DND-41 (cell line): ENCODE data around the gene CCDC157.
A peak's percentile ranks its signal among the peaks of the same experiment; 100 is the strongest.

Source experiments
- ATAC-seq: fragments of 200-7000 bp; cut with Tn5 transposase; 3 replicates; pipeline ENCODE4 v1.9.1; 2021; ENCODE audit warnings: low read depth; ENCODE audit not compliant: insufficient read depth
- DNase-seq: peaks from one replicate; pipeline ENCODE4 v3.0.0-alpha.2; 2020
- H2AFZ ChIP-seq: 2 replicates; pipeline ENCODE4 v1.6.0; 2012; ENCODE audit warnings: low read depth, low read length
- H3K27ac ChIP-seq: 2 replicates; pipeline ENCODE4 v1.5.1; 2012; ENCODE audit warnings: low read length, inconsistent platforms
- H3K27me3 ChIP-seq: fragments of 200-600 bp; sonication (generic); 2 replicates; pipeline ENCODE4 v1.6.0; 2012; ENCODE audit warnings: low read length, mild to moderate bottlenecking, inconsistent platforms; ENCODE audit not compliant: insufficient read depth, poor library complexity
- H3K36me3 ChIP-seq: 2 replicates; pipeline ENCODE4 v1.5.1; 2012; ENCODE audit warnings: low read length, inconsistent platforms; ENCODE audit not compliant: insufficient read depth
- H3K4me1 ChIP-seq: 2 replicates; pipeline ENCODE4 v1.5.1; 2012; ENCODE audit warnings: mild to moderate bottlenecking, low read length; ENCODE audit not compliant: insufficient read depth
- H3K4me2 ChIP-seq: 2 replicates; pipeline ENCODE4 v1.6.0; 2012; ENCODE audit warnings: mild to moderate bottlenecking, moderate library complexity, low read length, inconsistent platforms; ENCODE audit not compliant: insufficient read depth
- H3K4me3 ChIP-seq, 2 experiments: fragments of 200-600 bp in 1 of 2; shearing (Covaris generic) in 1 of 2; 2 replicates each; pipeline ENCODE4 v1.5.1; 2012 to 2016; ENCODE audit warnings: inconsistent platforms in 2 of 2, low read length in 2 of 2, mild to moderate bottlenecking in 2 of 2, low read depth in 1 of 2, moderate library complexity in 1 of 2
- H3K79me2 ChIP-seq: 2 replicates; pipeline ENCODE4 v1.6.0; 2012; ENCODE audit warnings: low read length, inconsistent platforms; ENCODE audit not compliant: insufficient read depth
- H3K9ac ChIP-seq: 2 replicates; pipeline ENCODE4 v1.6.0; 2012; ENCODE audit warnings: low read depth, mild to moderate bottlenecking, inconsistent platforms, low read length, moderate library complexity
- H3K9me3 ChIP-seq: 2 replicates; pipeline ENCODE4 v1.5.1; 2012; ENCODE audit warnings: low read length, moderate library complexity, mild to moderate bottlenecking, inconsistent platforms; ENCODE audit not compliant: insufficient read depth, severe bottlenecking
- H4K20me1 ChIP-seq: 2 replicates; pipeline ENCODE4 v1.6.0; 2012; ENCODE audit warnings: low read length; ENCODE audit not compliant: insufficient read depth
- EZH2 ChIP-seq: IDR thresholded peaks from 3 replicates; pipeline ENCODE4 v1.6.1; 2012; ENCODE audit warnings: borderline replicate concordance, low read depth, mild to moderate bottlenecking, moderate library complexity, low read length, inconsistent platforms; ENCODE audit not compliant: severe bottlenecking
- TF ChIP-seq, protein P1 (sequence below): IDR thresholded peaks from 2 replicates; pipeline ENCODE4 v1.5.1; 2012; ENCODE audit warnings: borderline replicate concordance, low read length, moderate library complexity, mild to moderate bottlenecking; ENCODE audit not compliant: poor library complexity, severe bottlenecking; ENCODE audit errors: extremely low read depth

Gene CCDC157

DNA sequence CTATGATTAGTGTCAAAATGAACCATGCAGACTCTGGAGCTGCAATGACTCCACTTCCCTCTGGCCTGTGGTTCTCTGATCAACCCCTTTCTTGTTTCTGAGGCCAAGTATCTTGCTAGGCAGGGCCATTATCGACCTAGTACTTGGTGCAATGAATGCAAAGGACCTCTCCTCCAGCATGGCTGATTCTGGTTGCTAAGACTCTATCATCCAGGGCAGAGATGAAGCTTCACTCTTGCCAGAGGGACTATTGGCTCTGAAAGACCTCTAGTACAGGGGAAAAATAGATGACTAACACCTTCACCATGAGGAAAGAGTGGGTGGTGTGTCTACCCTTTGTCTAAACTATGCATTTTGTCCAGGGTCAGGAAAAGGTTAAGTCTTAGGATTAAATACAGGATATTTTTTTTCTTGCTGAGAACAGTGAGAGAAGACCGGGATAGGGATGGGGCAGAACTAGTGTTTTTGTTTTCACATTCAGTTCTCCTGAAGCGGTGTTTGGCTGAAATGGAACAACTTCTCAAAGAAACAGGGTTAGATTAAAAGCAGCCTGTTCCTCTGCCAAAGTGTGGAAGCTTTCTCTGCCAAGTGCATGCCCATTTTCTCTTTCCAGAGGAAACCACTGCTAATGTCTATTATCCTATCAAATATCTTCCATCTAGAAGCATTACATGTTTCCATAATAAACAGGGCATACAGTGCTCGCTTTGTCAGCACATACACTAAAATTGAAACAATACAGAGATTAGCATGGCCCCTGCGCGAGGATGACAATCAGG, 63.7 kb downstream of the CCDC157 start:
- peaks cover 21% of the 10 kb centered on the region for H3K79me2 ChIP-seq

GRCh38 chr22:30421695-30422480, 65.1 kb downstream of the CCDC157 start:
- H3K4me1 ChIP-seq: peaks cover 51% of the 10 kb centered on the region
- DNase-seq: no peak
- no peak overlapping the region for H2AFZ ChIP-seq
- peak overlapping the region; percentile 92 for H3K27ac ChIP-seq
- H3K36me3 ChIP-seq: peaks cover 53% of the 10 kb centered on the region
- ATAC-seq: no peak
- H3K9me3 ChIP-seq: no peaks in the 10 kb centered on the region
- peak overlapping the region; percentile 99 for H3K4me2 ChIP-seq
- no peaks in the 10 kb centered on the region for H3K27me3 ChIP-seq
- H3K79me2 ChIP-seq: peaks cover 35% of the 10 kb centered on the region
- peaks cover 4% of the 10 kb centered on the region; the same call in 1 of the 2 replicates for H4K20me1 ChIP-seq
- H3K4me3 ChIP-seq: peak overlapping the region in 1 of 2 experiments; percentile 91; a peak in 2 of 4 replicates
- TF ChIP-seq, protein P1, sequence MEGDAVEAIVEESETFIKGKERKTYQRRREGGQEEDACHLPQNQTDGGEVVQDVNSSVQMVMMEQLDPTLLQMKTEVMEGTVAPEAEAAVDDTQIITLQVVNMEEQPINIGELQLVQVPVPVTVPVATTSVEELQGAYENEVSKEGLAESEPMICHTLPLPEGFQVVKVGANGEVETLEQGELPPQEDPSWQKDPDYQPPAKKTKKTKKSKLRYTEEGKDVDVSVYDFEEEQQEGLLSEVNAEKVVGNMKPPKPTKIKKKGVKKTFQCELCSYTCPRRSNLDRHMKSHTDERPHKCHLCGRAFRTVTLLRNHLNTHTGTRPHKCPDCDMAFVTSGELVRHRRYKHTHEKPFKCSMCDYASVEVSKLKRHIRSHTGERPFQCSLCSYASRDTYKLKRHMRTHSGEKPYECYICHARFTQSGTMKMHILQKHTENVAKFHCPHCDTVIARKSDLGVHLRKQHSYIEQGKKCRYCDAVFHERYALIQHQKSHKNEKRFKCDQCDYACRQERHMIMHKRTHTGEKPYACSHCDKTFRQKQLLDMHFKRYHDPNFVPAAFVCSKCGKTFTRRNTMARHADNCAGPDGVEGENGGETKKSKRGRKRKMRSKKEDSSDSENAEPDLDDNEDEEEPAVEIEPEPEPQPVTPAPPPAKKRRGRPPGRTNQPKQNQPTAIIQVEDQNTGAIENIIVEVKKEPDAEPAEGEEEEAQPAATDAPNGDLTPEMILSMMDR: no peak
- TF ChIP-seq EZH2: no peak
- peak overlapping the region; percentile 94 for H3K9ac ChIP-seq

More for the DNA sequence above, 63.7 kb downstream of the CCDC157 start:
- no peak for DNase-seq
- ATAC-seq: no peak
- no peak overlapping the region for H2AFZ ChIP-seq
- H3K27ac ChIP-seq: no peak overlapping the region; the same call in 1 of the 2 replicates
- H3K9me3 ChIP-seq: no peaks in the 10 kb centered on the region
- H3K4me3 ChIP-seq: no peak overlapping the region
- TF ChIP-seq, protein P1: no peak
- TF ChIP-seq EZH2: no peak
- H3K27me3 ChIP-seq: no peaks in the 10 kb centered on the region
- H3K4me2 ChIP-seq: no peak overlapping the region; the same call in 1 of the 2 replicates
- H3K4me1 ChIP-seq: peaks cover 38% of the 10 kb centered on the region
- H4K20me1 ChIP-seq: no peaks in the 10 kb centered on the region
- no peak overlapping the region for H3K9ac ChIP-seq
- peaks cover 62% of the 10 kb centered on the region for H3K36me3 ChIP-seq

DNA sequence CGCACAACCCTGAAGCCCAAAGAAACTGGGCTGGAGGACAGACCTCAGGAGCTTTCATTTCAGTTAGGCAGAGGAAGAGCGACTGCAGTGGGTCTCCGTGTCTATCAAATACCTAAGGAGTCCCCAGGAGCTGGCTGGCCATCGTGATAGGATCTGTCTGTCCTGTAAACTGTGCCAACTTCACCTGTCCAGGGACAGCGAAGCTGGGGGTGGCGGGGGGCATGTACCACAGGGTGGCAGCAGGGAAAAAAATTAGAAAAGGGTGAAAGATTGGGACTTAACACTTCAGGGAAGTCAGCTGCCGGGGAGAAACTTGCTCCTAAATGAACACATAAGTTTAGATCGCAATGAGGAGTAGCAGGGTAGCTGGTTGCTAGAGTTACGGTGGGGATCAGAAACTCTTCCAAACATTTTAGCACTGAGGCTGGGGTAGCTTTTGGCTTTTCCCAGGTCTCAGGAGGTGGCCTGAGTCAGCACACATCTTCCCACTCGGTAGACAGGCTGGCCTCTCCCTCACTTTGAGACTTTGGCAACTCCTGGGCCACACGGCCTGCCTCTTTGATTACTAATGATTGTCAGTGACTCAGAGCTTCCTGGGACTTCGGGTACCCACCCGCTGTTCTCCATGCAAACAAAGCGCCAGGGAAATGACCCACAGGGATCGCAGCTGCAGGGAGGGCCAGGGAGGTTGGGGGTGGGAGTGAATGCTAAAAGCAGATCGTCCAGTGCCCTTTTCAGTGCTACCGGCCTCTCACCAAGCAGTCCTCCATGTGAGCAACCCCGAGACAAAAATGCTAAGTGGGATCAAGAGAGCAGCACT, 65.9 kb downstream of the CCDC157 start:
- Histone ChIP-seq H3K4me1 (peaks cover 59% of the 10 kb centered on the region), H3K4me3 (peak overlapping the region; percentile 57 to 91; a peak in 3 of 4 replicates), H3K4me2 (peak overlapping the region; percentile 99), H3K9me3 (no peaks in the 10 kb centered on the region), H4K20me1 (peaks cover 11% of the 10 kb centered on the region), H3K79me2 (peaks cover 40% of the 10 kb centered on the region), H3K27me3 (no peaks in the 10 kb centered on the region), H3K9ac (peak overlapping the region; percentile 94), H2AFZ (peak overlapping the region; percentile 69), H3K27ac (peak overlapping the region; percentile 92), H3K36me3 (peaks cover 53% of the 10 kb centered on the region)
- DNase-seq (peak; percentile 33), ATAC-seq (no peak)
- no peak for TF ChIP-seq EZH2
- TF ChIP-seq, protein P1: peak; percentile 2
